IPS-11a (cell line): Measurements from ENCODE around the gene TMOD2.
A peak's percentile ranks its signal among the peaks of the same experiment; 100 is the strongest.

Experiments used
- H3K4me3 ChIP-seq: one replicate; pipeline ENCODE4 v1.5.1; 2013; ENCODE audit warnings: low read depth, low read length, control low read depth

TMOD2 gene

GRCh38 chr15:51750792-51751696, at the start of gene TMOD2:
TSS of gene TMOD2 (plus strand) at chr15:51751597. CDS start at chr15:51766442, 14,845 bp downstream.
- H3K4me3 ChIP-seq: peak within 1 kb of the TSS; percentile 60

DNA sequence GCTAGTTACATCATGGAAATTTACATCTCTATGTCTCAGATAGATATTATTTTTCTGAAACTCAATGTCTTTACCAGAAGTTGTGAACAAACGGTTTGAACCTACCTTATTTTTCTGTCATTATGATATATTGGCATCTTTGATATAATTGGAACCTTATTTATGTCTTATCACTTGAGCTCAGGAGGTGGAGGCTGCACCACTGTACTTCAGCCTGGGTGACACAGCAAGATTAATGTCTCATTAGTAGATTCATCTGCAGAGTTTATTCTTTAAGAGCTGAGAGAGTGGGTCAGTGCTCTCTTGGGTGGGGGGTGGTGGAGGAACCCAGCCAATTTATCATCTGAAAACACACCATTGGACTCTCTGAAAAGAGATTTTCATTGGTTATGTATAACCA, 48.7 kb upstream of the TMOD2 start:
- H3K4me3 ChIP-seq: no peak overlapping the region

GRCh38 chr15:51706291-51706690, 45.1 kb upstream of the TMOD2 start:
- H3K4me3 ChIP-seq: no peak overlapping the region

GRCh38 chr15:51706926-51707608, 44.3 kb upstream of the TMOD2 start:
- H3K4me3 ChIP-seq: no peak overlapping the region

DNA sequence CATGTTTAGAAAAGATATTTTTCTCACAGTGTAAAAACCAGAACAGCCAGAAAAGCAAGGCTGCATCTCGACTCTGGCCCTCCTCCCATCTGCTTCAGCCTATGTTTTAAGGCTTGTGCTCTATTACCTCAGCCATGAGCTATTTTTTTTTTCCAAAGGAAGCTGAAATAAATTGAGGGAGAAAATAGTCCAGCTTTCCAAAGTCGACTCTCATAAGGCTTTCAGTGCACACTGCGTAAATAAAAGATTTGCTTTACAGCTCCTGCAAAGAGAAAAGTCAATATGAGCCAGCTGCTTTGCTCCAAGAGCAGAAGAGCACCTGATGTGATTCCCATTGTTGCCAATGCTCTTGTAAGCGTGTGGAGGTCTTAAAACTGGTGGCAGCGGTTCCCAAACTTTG, 43.4 kb upstream of the TMOD2 start:
- H3K4me3 ChIP-seq: no peak overlapping the region

GRCh38 chr15:51709031-51709430, 42.4 kb upstream of the TMOD2 start:
- H3K4me3 ChIP-seq: no peak overlapping the region

DNA sequence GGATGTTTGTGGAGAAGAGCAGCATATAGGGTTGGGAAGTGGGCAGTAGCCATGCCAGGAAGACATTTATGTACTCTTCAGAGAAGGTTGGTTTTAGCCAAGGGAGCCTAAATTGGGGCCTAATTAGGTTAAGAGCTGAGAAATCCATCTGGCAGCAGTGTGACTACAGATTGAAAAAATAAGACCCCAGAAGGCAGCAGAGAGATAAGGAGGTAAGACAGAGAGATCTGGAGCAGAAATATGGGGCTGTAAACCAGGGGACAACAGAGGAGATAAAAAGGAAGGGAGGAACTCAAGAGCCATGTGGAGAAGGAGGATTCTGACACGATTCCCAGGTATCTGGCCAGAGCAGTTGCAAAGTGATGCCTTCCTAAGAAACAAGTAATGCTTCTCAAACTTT, 37.2 kb upstream of the TMOD2 start:
- H3K4me3 ChIP-seq: no peak overlapping the region

- no peak overlapping the region for H3K4me3 ChIP-seq
These were observed 36.5 kb upstream of the TMOD2 start for GRCh38 chr15:51714911-51715310.

- no peak overlapping the region for H3K4me3 ChIP-seq
These were observed 33.2 kb upstream of the TMOD2 start for GRCh38 chr15:51718219-51718618.

DNA sequence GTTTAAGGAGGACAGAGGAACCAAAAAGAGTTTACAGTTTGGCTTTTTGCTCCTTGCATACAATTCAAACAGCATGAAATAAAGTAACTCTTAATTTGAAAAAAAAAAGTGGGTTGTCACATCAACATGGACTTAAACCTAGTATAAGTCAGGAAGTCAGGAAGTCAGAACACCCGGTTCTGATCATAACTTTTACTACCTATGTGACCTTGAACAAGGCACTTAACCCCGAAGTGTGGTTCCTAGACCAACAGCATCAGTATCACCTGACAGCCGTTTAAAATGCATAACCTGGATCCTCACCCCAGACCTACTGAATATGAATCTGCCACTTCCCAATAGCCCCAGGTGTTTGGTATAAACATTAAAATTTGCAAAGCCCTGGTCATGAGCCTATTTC, 32.7 kb upstream of the TMOD2 start:
- H3K4me3 ChIP-seq: no peak overlapping the region

GRCh38 chr15:51720201-51720995, 31.0 kb upstream of the TMOD2 start:
- H3K4me3 ChIP-seq: no peak overlapping the region

GRCh38 chr15:51721199-51721960, 30.0 kb upstream of the TMOD2 start:
- no peak overlapping the region for H3K4me3 ChIP-seq

DNA sequence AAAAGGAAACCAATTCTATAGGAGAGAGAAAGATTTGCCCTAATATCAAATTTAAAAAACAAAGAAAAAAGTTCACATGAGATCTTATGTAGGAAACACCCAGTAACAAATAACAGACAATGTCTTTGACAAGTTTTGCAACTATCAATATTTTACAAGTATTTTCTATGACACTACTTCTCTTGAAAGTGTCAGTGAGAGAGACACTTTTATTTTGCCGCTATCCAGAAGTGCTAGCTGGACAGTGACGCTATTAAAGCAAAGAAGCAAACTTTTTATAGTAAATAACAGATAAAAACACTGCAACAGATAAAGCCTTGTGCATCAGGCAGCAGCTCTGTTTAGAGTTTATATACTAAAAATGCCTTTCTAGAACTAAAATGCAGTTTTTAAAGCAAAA, 27.2 kb upstream of the TMOD2 start:
- H3K4me3 ChIP-seq: no peak overlapping the region

- no peak overlapping the region for H3K4me3 ChIP-seq
These were observed 26.7 kb upstream of the TMOD2 start for GRCh38 chr15:51724673-51725072.

- no peak overlapping the region for H3K4me3 ChIP-seq
These were observed 24.9 kb upstream of the TMOD2 start for GRCh38 chr15:51726302-51727073.

- H3K4me3 ChIP-seq: no peak overlapping the region
These were observed 24.1 kb upstream of the TMOD2 start for GRCh38 chr15:51727141-51727897.

DNA sequence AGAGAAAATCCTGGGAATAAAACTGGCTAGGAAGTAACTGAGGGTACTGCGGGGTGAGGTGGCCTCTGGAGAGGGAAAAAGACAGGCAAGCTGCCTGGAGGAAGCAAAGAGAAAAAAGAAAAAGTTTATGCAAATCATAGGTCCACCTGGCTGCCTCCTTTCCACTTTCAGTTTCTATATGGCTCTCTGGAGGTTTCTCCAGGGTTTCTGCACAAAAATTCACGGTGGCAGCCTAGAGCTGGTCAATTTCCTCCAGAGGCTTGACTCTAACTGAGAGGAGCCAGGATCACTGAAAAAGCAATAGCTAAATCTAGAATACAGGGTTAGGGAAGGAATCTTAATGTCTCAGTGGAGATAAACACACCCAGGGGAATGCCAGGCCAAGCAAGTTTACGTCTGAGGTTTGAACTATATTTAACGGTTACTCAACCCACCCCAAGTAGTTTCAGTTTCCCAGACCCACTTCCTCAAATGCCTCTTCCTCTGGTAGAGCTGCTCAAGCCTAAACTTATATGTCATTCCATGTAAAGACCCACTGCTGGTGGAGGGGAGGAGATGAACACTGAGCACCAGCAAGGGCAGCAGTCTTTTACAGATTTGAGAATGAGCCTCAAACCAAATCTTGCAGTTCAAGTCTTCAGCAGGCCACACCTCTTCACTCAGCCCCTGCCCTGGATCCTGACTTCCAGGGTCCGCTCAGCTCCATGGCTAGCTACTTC, 19.7 kb upstream of the TMOD2 start:
- no peak overlapping the region for H3K4me3 ChIP-seq

DNA sequence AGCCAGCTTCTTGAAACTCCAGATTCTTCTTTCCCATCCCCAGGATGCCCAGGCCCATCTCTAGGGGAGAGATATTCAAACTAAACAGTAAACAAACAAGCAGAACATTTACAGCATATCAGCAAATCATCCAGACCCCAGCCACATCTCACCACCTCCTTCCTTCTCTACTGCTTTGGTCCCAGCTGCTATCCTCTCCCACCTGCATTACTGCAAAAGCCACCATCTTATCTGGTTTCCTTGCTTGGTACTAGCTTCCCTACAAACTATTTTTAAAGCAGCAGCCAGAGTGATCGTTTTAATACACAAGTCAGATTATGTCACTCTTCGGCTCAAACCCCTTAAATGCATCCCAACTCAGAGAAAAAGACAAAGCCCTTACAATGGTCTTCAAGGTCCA, 18.8 kb upstream of the TMOD2 start:
- no peak overlapping the region for H3K4me3 ChIP-seq
